ENCODE measurements around the gene MTSS2. TPM values are rescaled to one million over a fixed set of nuclear protein-coding genes. Genes with fewer than 3 reads are reported as not detected.

Gene MTSS2
- total and polyA plus RNA-seq, 2 of the 4 experiments (the other 2 are of a cell fraction), result 9.1 to 86.2 TPM

GRCh38 chr16:70676675-70677498, 9.0 kb downstream of the MTSS2 start (continued):
- no peak for TF ChIP-seq RFX5 (IDR thresholded peaks at IDR 0.05; ENCODE audit: low read depth, low read length)
- TF ChIP-seq POLR2A (IDR thresholded peaks at IDR 0.05; ENCODE audit: low read depth, low read length), result no peak

- Histone ChIP-seq H3K14ac (replicated peaks; ENCODE audit: low read depth, low read length) (no peak overlapping the region), H4K20me1 (ENCODE audit: insufficient read depth, low read length) (peaks cover 52% of the 10 kb centered on the region), H2BK15ac (ENCODE audit: low read depth, low read length) (no peak overlapping the region), H3K9ac (ENCODE audit: low read depth, low read length) (no peak overlapping the region), H2AK9ac (replicated peaks; ENCODE audit: low read depth, low read length, poor library complexity) (peak overlapping the region; percentile 44), H3K4me3 (ENCODE audit: insufficient read depth, low read depth, low read length) (no peak overlapping the region), H3K79me1 (ENCODE audit: low read depth in 1 of 2, low read length in 2 of 2) (peaks cover 29 to 66% of the 10 kb centered on the region in 2 experiments), H3K56ac (ENCODE audit: extremely low read depth, insufficient read depth, low read length) (no peak overlapping the region), H2AK5ac (ENCODE audit: low read depth, low read length) (no peak overlapping the region), H2BK120ac (ENCODE audit: low read depth, low read length) (no peak overlapping the region), H3K4me1 (ENCODE audit: control insufficient read depth, insufficient read depth, low read length) (peaks cover 8% of the 10 kb centered on the region), H3K4me2 (ENCODE audit: low read depth, low read length) (no peak overlapping the region), H3K4ac (ENCODE audit: low read depth, low read length) (no peak overlapping the region), H4K8ac (ENCODE audit: low read depth in 2 of 2, low read length in 2 of 2) (no peak overlapping the region), H4K91ac (ENCODE audit: insufficient read depth, low read depth, low read length) (no peak overlapping the region), H3K27ac (ENCODE audit: insufficient read depth, low read length) (no peak overlapping the region; the same call in 1 of the 2 replicates), H2AFZ (replicated peaks; ENCODE audit: low read length, poor library complexity) (peak overlapping the region; percentile 43), H2BK5ac (ENCODE audit: low read depth, low read length, poor library complexity, severe bottlenecking) (no peak overlapping the region), H2BK20ac (ENCODE audit: low read depth, low read length) (no peak overlapping the region), H3K9me1 (ENCODE audit: insufficient read depth, low read length) (no peaks in the 10 kb centered on the region), H3K27me3 (ENCODE audit: control insufficient read depth, insufficient read depth, low read length) (no peaks in the 10 kb centered on the region), H3K18ac (ENCODE audit: low read depth, low read length) (no peak overlapping the region), H4K5ac (ENCODE audit: low read depth, low read length) (no peak overlapping the region), H3K23ac (ENCODE audit: low read depth, low read length) (no peak overlapping the region), H3K36me3 (ENCODE audit: control insufficient read depth, insufficient read depth, low read length) (peaks cover 77% of the 10 kb centered on the region), H3K9me3 (ENCODE audit: control insufficient read depth, insufficient read depth, low read length) (no peaks in the 10 kb centered on the region)
- intact Hi-C loops (cut with micrococcal nuclease), result no loop called here
- no TSS peak for BruUV-seq (replicated peaks)
- WGBS, 2 experiments (ENCODE audit: extremely low coverage in 2 of 2, insufficient read length in 1 of 2), result 80% methylated on average over 1 of the region's 7 CpGs; no CpG with 5 or more reads in 1 of the 2 experiments
- POLR2A ChIA-PET (ENCODE audit: unreplicated experiment), result no interaction called here
- DNase-seq (no peak), ATAC-seq (ENCODE audit: low read depth) (no peak)
- in situ Hi-C loops (cut with MboI; ENCODE audit: low sequenced_read_pairs), result loop anchor here (25.0 kb wide), 1 partner anchor 686 kb away; the partner anchor contains the start of gene CALB2
- CTCF ChIA-PET, result interaction anchor here (0.6 to 1.2 kb wide), 4 partner anchors 22 to 95 kb away, joined by 3 to 6 read pairs (median 4); no protein-coding TSS in a partner anchor
- dilution Hi-C loops (cut with HindIII; ENCODE audit: low sequenced_read_pairs, unreplicated experiment), result loop anchor here (10.0 kb wide), 1 partner anchor 89 kb away; no protein-coding TSS in a partner anchor
- no peak for TF ChIP-seq CEBPB (IDR thresholded peaks at IDR 0.05; ENCODE audit: low read depth, low read length)
- TF ChIP-seq BHLHE40 (IDR thresholded peaks at IDR 0.05; ENCODE audit: low read depth, low read length), result no peak
- TF ChIP-seq RFX5 (IDR thresholded peaks at IDR 0.05; ENCODE audit: low read depth, low read length), result no peak
- TF ChIP-seq CHD1 (IDR thresholded peaks at IDR 0.05; ENCODE audit: low read depth, low read length), result no peak
- no peak for TF ChIP-seq SMC3 (IDR thresholded peaks at IDR 0.05; ENCODE audit: low read depth, low read length)
- TF ChIP-seq CTCF (conservative IDR thresholded peaks at IDR 0.05; ENCODE audit: low read depth, low read length), result no peak
- TF ChIP-seq RAD21 (IDR thresholded peaks at IDR 0.05; ENCODE audit: low read length), result no peak
- TF ChIP-seq MXI1 (IDR thresholded peaks at IDR 0.05; ENCODE audit: borderline replicate concordance, low read depth, low read length), result no peak
- no peak for TF ChIP-seq MAFK (IDR thresholded peaks at IDR 0.05; ENCODE audit: low read depth, low read length)
- no peak for TF ChIP-seq RCOR1 (IDR thresholded peaks at IDR 0.05; ENCODE audit: insufficient replicate concordance, low read length)
- no peak for TF ChIP-seq NFE2L2 (IDR thresholded peaks at IDR 0.05; ENCODE audit: low read depth, low read length)
- TF ChIP-seq MAZ (IDR thresholded peaks at IDR 0.05; ENCODE audit: borderline replicate concordance, low read depth, low read length), result no peak
Observed at GRCh38 chr16:70675851-70676513, 9.9 kb downstream of the MTSS2 start.

All from IMR-90 (cell line).